Measurements from ENCODE around the gene CLDN10. TPM values are rescaled to one million over a fixed set of nuclear protein-coding genes. Genes with fewer than 3 reads are reported as not detected.
"Not testable (repeated sequence)": the region's sequence is repeated elsewhere in the genome, so short reads cannot be mapped to it uniquely, and the experiment has no call there.

CLDN10 gene
- total and polyA plus RNA-seq, 3 experiments from 2014 or later = not detected

- no peaks in the 10 kb centered on the region for H3K36me3 ChIP-seq (ENCODE audit: insufficient read depth, low read length)
- DNase-seq = no peak
- H3K27ac Mint-ChIP-seq = no peak overlapping the region
- ChIA-PET CTCF (no interaction called here), POLR2A (no interaction called here)
- no peak overlapping the region for H3K4me3 Mint-ChIP-seq
- no peaks in the 10 kb centered on the region for H3K4me1 ChIP-seq (ENCODE audit: insufficient read depth, low read length)
- no peaks in the 10 kb centered on the region for H3K4me1 Mint-ChIP-seq
- peaks cover 7 to 30% of the 10 kb centered on the region in 2 donors for H3K27me3 Mint-ChIP-seq
- no peak overlapping the region for H3K27ac ChIP-seq (ENCODE audit: low read depth, low read length)
- no peak overlapping the region for H3K4me3 ChIP-seq (ENCODE audit: low read length)
- H3K36me3 Mint-ChIP-seq = no peaks in the 10 kb centered on the region
- no peaks in the 10 kb centered on the region for H3K9me3 ChIP-seq (ENCODE audit: low read length)
- H3K27me3 ChIP-seq (ENCODE audit: insufficient read depth, low read length, poor library complexity, severe bottlenecking) = no peaks in the 10 kb centered on the region
- H3K9me3 Mint-ChIP-seq = no peaks in the 10 kb centered on the region
Measured at GRCh38 chr13:95512424-95512823, 40.1 kb upstream of the CLDN10 start.

GRCh38 chr13:95512957-95513356 lies 39.6 kb upstream of the CLDN10 start:
- no peak for DNase-seq
- Mint-ChIP-seq H3K4me1 (no peaks in the 10 kb centered on the region), H3K4me3 (no peak overlapping the region), H3K27ac (no peak overlapping the region), H3K27me3 (peaks cover 7 to 30% of the 10 kb centered on the region in 2 donors), H3K36me3 (no peaks in the 10 kb centered on the region), H3K9me3 (no peaks in the 10 kb centered on the region)
- no peaks in the 10 kb centered on the region for H3K9me3 ChIP-seq (ENCODE audit: low read length)
- no peaks in the 10 kb centered on the region for H3K4me1 ChIP-seq (ENCODE audit: insufficient read depth, low read length)
- H3K27me3 ChIP-seq (ENCODE audit: insufficient read depth, low read length, poor library complexity, severe bottlenecking) = no peaks in the 10 kb centered on the region
- H3K27ac ChIP-seq (ENCODE audit: low read depth, low read length) = no peak overlapping the region
- POLR2A ChIA-PET = no interaction called here
- no peaks in the 10 kb centered on the region for H3K36me3 ChIP-seq (ENCODE audit: insufficient read depth, low read length)
- CTCF ChIA-PET = no interaction called here
- no peak overlapping the region for H3K4me3 ChIP-seq (ENCODE audit: low read length)

- H3K9me3 ChIP-seq (ENCODE audit: low read length); DNase-seq; H3K4me3 ChIP-seq (ENCODE audit: low read length); H3K4me1 Mint-ChIP-seq; H3K27ac Mint-ChIP-seq; H3K4me1 ChIP-seq (ENCODE audit: insufficient read depth, low read length); H3K4me3 Mint-ChIP-seq; POLR2A ChIA-PET; H3K27ac ChIP-seq (ENCODE audit: low read depth, low read length); H3K9me3 Mint-ChIP-seq; H3K27me3 ChIP-seq (ENCODE audit: insufficient read depth, low read length, poor library complexity, severe bottlenecking); H3K36me3 Mint-ChIP-seq; H3K36me3 ChIP-seq (ENCODE audit: insufficient read depth, low read length): not testable (repeated sequence)
- CTCF ChIA-PET = interaction anchor here (0.5 kb wide), 1 partner anchor 82 kb away, joined by 3 read pairs; no protein-coding TSS in a partner anchor
- peaks cover 7 to 30% of the 10 kb centered on the region in 2 donors for H3K27me3 Mint-ChIP-seq
Measured at GRCh38 chr13:95515606-95516005, 36.9 kb upstream of the CLDN10 start.

- H3K9me3 Mint-ChIP-seq = no peaks in the 10 kb centered on the region
- CTCF ChIA-PET = interaction anchor here (0.5 kb wide), 1 partner anchor 81 kb away, joined by 3 read pairs; no protein-coding TSS in a partner anchor
- no peak overlapping the region for H3K27ac ChIP-seq (ENCODE audit: low read depth, low read length)
- no peak overlapping the region for H3K4me3 Mint-ChIP-seq
- peaks cover 7 to 30% of the 10 kb centered on the region in 2 donors for H3K27me3 Mint-ChIP-seq
- no peaks in the 10 kb centered on the region for H3K4me1 ChIP-seq (ENCODE audit: insufficient read depth, low read length)
- H3K27ac Mint-ChIP-seq = no peak overlapping the region
- no peaks in the 10 kb centered on the region for H3K27me3 ChIP-seq (ENCODE audit: insufficient read depth, low read length, poor library complexity, severe bottlenecking)
- POLR2A ChIA-PET = no interaction called here
- no peaks in the 10 kb centered on the region for H3K4me1 Mint-ChIP-seq
- H3K9me3 ChIP-seq (ENCODE audit: low read length) = no peaks in the 10 kb centered on the region
- H3K4me3 ChIP-seq (ENCODE audit: low read length) = no peak overlapping the region
- no peaks in the 10 kb centered on the region for H3K36me3 ChIP-seq (ENCODE audit: insufficient read depth, low read length)
- DNase-seq = no peak
- H3K36me3 Mint-ChIP-seq = no peaks in the 10 kb centered on the region
Measured at GRCh38 chr13:95516021-95516420, 36.5 kb upstream of the CLDN10 start.

- no peak for DNase-seq
- Mint-ChIP-seq H3K4me3 (no peak overlapping the region), H3K27me3 (peaks cover 7 to 28% of the 10 kb centered on the region in 2 donors), H3K4me1 (no peaks in the 10 kb centered on the region), H3K27ac (no peak overlapping the region), H3K9me3 (no peaks in the 10 kb centered on the region), H3K36me3 (no peaks in the 10 kb centered on the region)
- POLR2A ChIA-PET = no interaction called here
- Histone ChIP-seq H3K27me3 (ENCODE audit: insufficient read depth, low read length, poor library complexity, severe bottlenecking) (no peaks in the 10 kb centered on the region), H3K27ac (ENCODE audit: low read depth, low read length) (no peak overlapping the region), H3K4me3 (ENCODE audit: low read length) (no peak overlapping the region), H3K9me3 (ENCODE audit: low read length) (no peaks in the 10 kb centered on the region), H3K36me3 (ENCODE audit: insufficient read depth, low read length) (no peaks in the 10 kb centered on the region), H3K4me1 (ENCODE audit: insufficient read depth, low read length) (no peaks in the 10 kb centered on the region)
- CTCF ChIA-PET = no interaction called here
Measured at GRCh38 chr13:95516492-95516891, 36.0 kb upstream of the CLDN10 start.

- no peaks in the 10 kb centered on the region for H3K36me3 ChIP-seq (ENCODE audit: insufficient read depth, low read length)
- H3K27me3 ChIP-seq (ENCODE audit: insufficient read depth, low read length, poor library complexity, severe bottlenecking) = no peaks in the 10 kb centered on the region
- POLR2A ChIA-PET = no interaction called here
- no peaks in the 10 kb centered on the region for H3K4me1 ChIP-seq (ENCODE audit: insufficient read depth, low read length)
- CTCF ChIA-PET = no interaction called here
- H3K4me3 ChIP-seq (ENCODE audit: low read length) = no peak overlapping the region
- Mint-ChIP-seq H3K36me3 (no peaks in the 10 kb centered on the region), H3K4me3 (no peak overlapping the region), H3K9me3 (no peaks in the 10 kb centered on the region), H3K27me3 (peaks cover 3 to 19% of the 10 kb centered on the region in 2 donors), H3K27ac (no peak overlapping the region), H3K4me1 (no peaks in the 10 kb centered on the region)
- no peak for DNase-seq
- H3K27ac ChIP-seq (ENCODE audit: low read depth, low read length) = no peak overlapping the region
- H3K9me3 ChIP-seq (ENCODE audit: low read length) = no peaks in the 10 kb centered on the region
Measured at GRCh38 chr13:95523598-95523997, 28.9 kb upstream of the CLDN10 start.

- Mint-ChIP-seq H3K9me3 (no peaks in the 10 kb centered on the region), H3K4me1 (no peaks in the 10 kb centered on the region), H3K27ac (no peak overlapping the region), H3K36me3 (no peaks in the 10 kb centered on the region), H3K4me3 (no peak overlapping the region), H3K27me3 (peaks cover 3 to 25% of the 10 kb centered on the region in 2 donors)
- Histone ChIP-seq H3K4me3 (ENCODE audit: low read length) (no peak overlapping the region), H3K36me3 (ENCODE audit: insufficient read depth, low read length) (no peaks in the 10 kb centered on the region), H3K9me3 (ENCODE audit: low read length) (no peaks in the 10 kb centered on the region), H3K27ac (ENCODE audit: low read depth, low read length) (no peak overlapping the region), H3K27me3 (ENCODE audit: insufficient read depth, low read length, poor library complexity, severe bottlenecking) (no peaks in the 10 kb centered on the region), H3K4me1 (ENCODE audit: insufficient read depth, low read length) (no peaks in the 10 kb centered on the region)
- CTCF ChIA-PET = no interaction called here
- no peak for DNase-seq
- POLR2A ChIA-PET = no interaction called here
Measured at GRCh38 chr13:95524264-95524901, 28.1 kb upstream of the CLDN10 start.

GRCh38 chr13:95527955-95528354 lies 24.6 kb upstream of the CLDN10 start:
- CTCF ChIA-PET = no interaction called here
- POLR2A ChIA-PET = no interaction called here
- Mint-ChIP-seq H3K9me3 (no peaks in the 10 kb centered on the region), H3K4me3 (no peak overlapping the region), H3K27me3 (peaks cover 7 to 44% of the 10 kb centered on the region in 2 donors), H3K4me1 (no peaks in the 10 kb centered on the region), H3K36me3 (no peaks in the 10 kb centered on the region), H3K27ac (no peak overlapping the region)
- no peak overlapping the region for H3K4me3 ChIP-seq (ENCODE audit: low read length)
- H3K9me3 ChIP-seq (ENCODE audit: low read length) = no peaks in the 10 kb centered on the region
- no peaks in the 10 kb centered on the region for H3K4me1 ChIP-seq (ENCODE audit: insufficient read depth, low read length)
- H3K36me3 ChIP-seq (ENCODE audit: insufficient read depth, low read length) = no peaks in the 10 kb centered on the region
- no peak overlapping the region for H3K27ac ChIP-seq (ENCODE audit: low read depth, low read length)
- H3K27me3 ChIP-seq (ENCODE audit: insufficient read depth, low read length, poor library complexity, severe bottlenecking) = no peaks in the 10 kb centered on the region
- no peak for DNase-seq

GRCh38 chr13:95530178-95530577 lies 22.3 kb upstream of the CLDN10 start:
- Mint-ChIP-seq H3K36me3 (no peaks in the 10 kb centered on the region), H3K9me3 (no peaks in the 10 kb centered on the region), H3K4me1 (no peaks in the 10 kb centered on the region), H3K27ac (no peak overlapping the region), H3K27me3 (peaks cover 10 to 59% of the 10 kb centered on the region in 2 donors), H3K4me3 (no peak overlapping the region)
- Histone ChIP-seq H3K27me3 (ENCODE audit: insufficient read depth, low read length, poor library complexity, severe bottlenecking) (no peaks in the 10 kb centered on the region), H3K4me3 (ENCODE audit: low read length) (no peak overlapping the region), H3K36me3 (ENCODE audit: insufficient read depth, low read length) (no peaks in the 10 kb centered on the region), H3K9me3 (ENCODE audit: low read length) (no peaks in the 10 kb centered on the region), H3K4me1 (ENCODE audit: insufficient read depth, low read length) (no peaks in the 10 kb centered on the region), H3K27ac (ENCODE audit: low read depth, low read length) (no peak overlapping the region)
- ChIA-PET CTCF (no interaction called here), POLR2A (no interaction called here)
- no peak for DNase-seq

Data from CD8-positive, alpha-beta memory T cell (primary cell).